K562 (cell line): Measurements from ENCODE around the gene ACTL8. TPM values are rescaled to one million over a fixed set of nuclear protein-coding genes. Genes with fewer than 3 reads are reported as not detected.
A peak's percentile ranks its signal among the peaks of the same experiment; 100 is the strongest.

Experiments used
- AFF4 ChIP-seq: sonication (generic); formaldehyde crosslinking; IDR thresholded peaks from 2 replicates; pipeline ENCODE4 v1.8.0; 2023; ENCODE audit warnings: mild to moderate bottlenecking, missing genetic modification reagents
- BDP1 ChIP-seq: IDR thresholded peaks from 3 replicates; pipeline ENCODE4 v1.6.1; 2011; ENCODE audit not compliant: insufficient read length, insufficient read depth
- DMBX1 ChIP-seq: fragments of 250-450 bp; sonication (Bioruptor Pico); IDR thresholded peaks from 2 replicates; pipeline ENCODE4 v1.8.0; 2022; ENCODE audit warnings: inconsistent platforms, mild to moderate bottlenecking, moderate library complexity, borderline replicate concordance
- HLTF ChIP-seq: fragments of 450-650 bp; IDR thresholded peaks from 2 replicates; pipeline ENCODE4 v1.6.1; 2016
- HMGXB4 ChIP-seq: sonication (generic); formaldehyde crosslinking; IDR thresholded peaks from 2 replicates; pipeline ENCODE4 v1.8.1; 2023; ENCODE audit warnings: mild to moderate bottlenecking, missing genetic modification reagents
- KLF16 ChIP-seq: IDR thresholded peaks from 2 replicates; pipeline ENCODE4 v1.6.1; 2016; ENCODE audit warnings: antibody characterized with exemption
- RAD21 ChIP-seq, 2 experiments: fragments of 250-450 bp in 1 of 2; fragments of 450-650 bp in 1 of 2; sonication (Bioruptor Pico) in 1 of 2; formaldehyde crosslinking in 1 of 2; IDR thresholded peaks in 1 of 2; conservative IDR thresholded peaks in 1 of 2; 2 replicates each; pipeline versions ENCODE4 v1.4.0 to v1.8.0; 2020 to 2022; ENCODE audit warnings: mild to moderate bottlenecking in 2 of 2, moderate library complexity in 1 of 2
- ZBTB2 ChIP-seq: fragments of 450-650 bp; IDR thresholded peaks from 2 replicates; pipeline ENCODE4 v1.6.1; 2016; ENCODE audit warnings: antibody characterized with exemption
- ZNF197 ChIP-seq: fragments of 200-800 bp; sonication (Bioruptor generic); IDR thresholded peaks from 2 replicates; pipeline ENCODE4 v1.6.1; 2016; ENCODE audit warnings: low read depth, missing genetic modification characterization, missing compliant biosample characterization
- ZNF3 ChIP-seq: fragments of 250-450 bp; sonication (Bioruptor Pico); IDR thresholded peaks from 2 replicates; pipeline ENCODE4 v1.5.0; 2021; ENCODE audit warnings: mild to moderate bottlenecking, moderate library complexity
- polyA plus RNA-seq, 8 experiments: library from polyadenylated mRNA; depleted of rRNA in 4 of 8; stranded (reverse) in 5 of 8; unstranded in 3 of 8; fragments of >200 nt; fragmentation: Nextera tagmentation in 2 of 8; fragmentation: Illumina TruSeq in 1 of 8; extraction: Ambion mirVana in 2 of 8; extraction: Trizol in 1 of 8; gene quantifications; 2 replicates each; pipeline versions ENCODE4 v1.2.1 to v1.2.3, GENCODE V29; 2011 to 2014; ENCODE audit warnings: inconsistent platforms in 1 of 8, missing spikeins in 1 of 8
- total RNA-seq, 7 experiments: library from RNA; depleted of rRNA in 6 of 7; stranded (reverse); fragments of >200 nt in 6 of 7; fragmentation: Illumina TruSeq in 2 of 7; extraction: Trizol in 2 of 7; gene quantifications; 2 replicates each; pipeline versions ENCODE4 v1.2.1 to v1.2.3, GENCODE V29; 2011 to 2021; ENCODE audit warnings: low replicate concordance in 1 of 7

ACTL8 gene
- total and polyA plus RNA-seq, 9 of the 15 experiments (the other 6 are each of a cell fraction or from before 2014, with no cell fraction given): 0.30 to 3.3 (median 1.6) TPM

- TF ChIP-seq HLTF (no peak), KLF16 (no peak), ZNF3 (CRISPR knock-in tag) (no peak), BDP1 (no peak), RAD21 (CRISPR knock-in tag; conservative IDR thresholded peaks at IDR 0.05 in 1 of 2, IDR thresholded peaks at IDR 0.05 in 1 of 2) (peak in 1 of 2 experiments; percentile 30; a peak in 1 of 4 replicates), ZBTB2 (no peak), ZNF197 (CRISPR knock-in tag) (no peak), AFF4 (no peak), DMBX1 (CRISPR knock-in tag) (no peak), HMGXB4 (CRISPR knock-in tag) (no peak)
These were observed 10.3 kb upstream of the ACTL8 start (continued) for GRCh38 chr1:17744666-17745478.
